ENCODE measurements around the gene ADAMTS2. TPM values are rescaled to one million over a fixed set of nuclear protein-coding genes. Genes with fewer than 3 reads are reported as not detected.

ADAMTS2 gene
- total and polyA plus RNA-seq, 7 experiments from 2014 or later: not detected

DNA sequence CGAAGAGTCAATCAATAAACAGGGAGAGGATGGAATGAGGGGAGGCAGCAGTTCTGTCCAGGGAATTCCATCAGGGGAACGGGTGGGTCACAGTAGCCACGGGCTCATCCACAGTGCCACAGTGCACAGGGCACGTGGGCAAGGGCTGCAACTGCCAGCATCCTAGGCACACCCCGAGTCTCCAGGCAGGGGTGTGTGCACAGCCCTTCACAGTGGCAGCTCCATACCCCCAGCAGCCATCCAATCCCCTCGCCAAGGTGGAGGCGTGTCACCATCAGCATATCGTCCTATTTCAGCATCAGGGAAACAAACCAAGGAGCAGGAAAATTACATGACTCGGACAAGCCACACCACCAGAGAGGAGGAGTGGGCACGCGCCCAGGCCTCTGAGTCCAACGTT lies 133.6 kb downstream of the ADAMTS2 start:
- no peaks in the 10 kb centered on the region for H3K4me1 Mint-ChIP-seq
- no peaks in the 10 kb centered on the region for H3K9me3 Mint-ChIP-seq
- H3K4me3 Mint-ChIP-seq: no peak overlapping the region
- H3K4me3 ChIP-seq (ENCODE audit: low read length): no peak overlapping the region
- no peak overlapping the region for H3K27ac ChIP-seq (ENCODE audit: low read depth, low read length)
- DNase-seq: no peak
- ChIA-PET POLR2A (no interaction called here), CTCF (no interaction called here)
- intact Hi-C loops (cut with micrococcal nuclease): no loop called here
- H3K27me3 ChIP-seq (ENCODE audit: control insufficient read depth in 2 of 2, insufficient read depth in 2 of 2, low read length in 2 of 2): no peaks in the 10 kb centered on the region
- H3K9me3 ChIP-seq (ENCODE audit: control insufficient read depth in 2 of 3, low read length in 3 of 3): no peaks in the 10 kb centered on the region
- no peak for ATAC-seq
- peaks cover 0 to 15% (median 0%) of the 10 kb centered on the region in 5 donors for H3K27me3 Mint-ChIP-seq
- H3K4me1 ChIP-seq (ENCODE audit: control insufficient read depth in 2 of 2, insufficient read depth in 2 of 2, low read length in 2 of 2): no peaks in the 10 kb centered on the region
- no peaks in the 10 kb centered on the region for H3K36me3 ChIP-seq (ENCODE audit: control insufficient read depth in 2 of 3, insufficient read depth in 3 of 3, low read length in 3 of 3)
- peak overlapping the region in 1 of 9 donors; percentile 59 for H3K27ac Mint-ChIP-seq
- no peaks in the 10 kb centered on the region for H3K36me3 Mint-ChIP-seq

- no peak overlapping the region for H3K27ac Mint-ChIP-seq
- Histone ChIP-seq H3K27ac (ENCODE audit: low read depth, low read length) (no peak overlapping the region), H3K4me3 (ENCODE audit: low read length) (no peak overlapping the region), H3K9me3 (ENCODE audit: control insufficient read depth in 2 of 3, low read length in 3 of 3) (no peaks in the 10 kb centered on the region), H3K4me1 (ENCODE audit: control insufficient read depth in 2 of 2, insufficient read depth in 2 of 2, low read length in 2 of 2) (no peaks in the 10 kb centered on the region), H3K27me3 (ENCODE audit: control insufficient read depth in 2 of 2, insufficient read depth in 2 of 2, low read length in 2 of 2) (no peaks in the 10 kb centered on the region), H3K36me3 (ENCODE audit: control insufficient read depth in 2 of 3, insufficient read depth in 3 of 3, low read length in 3 of 3) (no peaks in the 10 kb centered on the region)
- peaks cover 0 to 15% (median 0%) of the 10 kb centered on the region in 5 donors for H3K27me3 Mint-ChIP-seq
- intact Hi-C loops (cut with micrococcal nuclease): no loop called here
- CTCF ChIA-PET: no interaction called here
- DNase-seq: no peak
- POLR2A ChIA-PET: no interaction called here
- H3K9me3 Mint-ChIP-seq: no peaks in the 10 kb centered on the region
- H3K36me3 Mint-ChIP-seq: no peaks in the 10 kb centered on the region
- H3K4me1 Mint-ChIP-seq: no peaks in the 10 kb centered on the region
- H3K4me3 Mint-ChIP-seq: no peak overlapping the region
- ATAC-seq: no peak
These were observed 134.2 kb downstream of the ADAMTS2 start for GRCh38 chr5:179211068-179211467.

DNA sequence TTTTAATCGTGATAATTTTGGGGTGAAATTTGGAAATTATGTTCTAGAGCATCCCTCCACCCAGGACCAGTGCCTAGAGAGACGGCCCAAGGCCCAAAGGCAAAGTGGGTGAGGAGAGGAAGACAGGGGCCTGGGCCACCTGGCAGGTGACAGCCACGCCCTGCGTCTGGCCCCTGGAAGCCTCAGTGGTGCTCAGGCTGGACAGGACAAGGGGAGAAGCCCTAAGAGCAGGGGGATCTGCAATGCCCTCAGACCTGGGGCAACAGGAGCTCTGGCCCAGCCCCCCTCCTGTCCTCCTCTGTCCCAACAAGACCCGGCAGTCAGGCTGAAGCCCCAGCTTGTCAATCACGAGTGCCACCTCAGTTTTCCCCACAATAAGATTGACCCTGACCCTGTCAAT lies 134.8 kb downstream of the ADAMTS2 start:
- Mint-ChIP-seq H3K4me3 (no peak overlapping the region), H3K27me3 (peaks cover 0 to 15% (median 0%) of the 10 kb centered on the region in 5 donors), H3K27ac (no peak overlapping the region), H3K4me1 (no peaks in the 10 kb centered on the region), H3K9me3 (no peaks in the 10 kb centered on the region), H3K36me3 (no peaks in the 10 kb centered on the region)
- Histone ChIP-seq H3K4me1 (ENCODE audit: control insufficient read depth in 2 of 2, insufficient read depth in 2 of 2, low read length in 2 of 2) (no peaks in the 10 kb centered on the region), H3K4me3 (ENCODE audit: low read length) (no peak overlapping the region), H3K9me3 (ENCODE audit: control insufficient read depth in 2 of 3, low read length in 3 of 3) (no peaks in the 10 kb centered on the region), H3K27me3 (ENCODE audit: control insufficient read depth in 2 of 2, insufficient read depth in 2 of 2, low read length in 2 of 2) (no peaks in the 10 kb centered on the region), H3K36me3 (ENCODE audit: control insufficient read depth in 2 of 3, insufficient read depth in 3 of 3, low read length in 3 of 3) (no peaks in the 10 kb centered on the region), H3K27ac (ENCODE audit: low read depth, low read length) (no peak overlapping the region)
- POLR2A ChIA-PET: no interaction called here
- DNase-seq (no peak), ATAC-seq (peak; percentile 17)
- intact Hi-C loops (cut with micrococcal nuclease): no loop called here
- CTCF ChIA-PET: no interaction called here

GRCh38 chr5:179209359-179210150 lies 135.7 kb downstream of the ADAMTS2 start:
- H3K36me3 Mint-ChIP-seq: no peaks in the 10 kb centered on the region
- no peaks in the 10 kb centered on the region for H3K4me1 Mint-ChIP-seq
- ChIA-PET POLR2A (no interaction called here), CTCF (no interaction called here)
- intact Hi-C loops (cut with micrococcal nuclease): no loop called here
- H3K4me3 ChIP-seq (ENCODE audit: low read length): no peak overlapping the region
- DNase-seq (no peak), ATAC-seq (no peak)
- H3K9me3 Mint-ChIP-seq: no peaks in the 10 kb centered on the region
- peaks cover 0 to 15% (median 0%) of the 10 kb centered on the region in 5 donors for H3K27me3 Mint-ChIP-seq
- H3K9me3 ChIP-seq (ENCODE audit: control insufficient read depth in 2 of 3, low read length in 3 of 3): no peaks in the 10 kb centered on the region
- H3K27ac Mint-ChIP-seq: no peak overlapping the region
- H3K4me3 Mint-ChIP-seq: no peak overlapping the region
- H3K27ac ChIP-seq (ENCODE audit: low read depth, low read length): no peak overlapping the region
- H3K36me3 ChIP-seq (ENCODE audit: control insufficient read depth in 2 of 3, insufficient read depth in 3 of 3, low read length in 3 of 3): no peaks in the 10 kb centered on the region
- H3K4me1 ChIP-seq (ENCODE audit: control insufficient read depth in 2 of 2, insufficient read depth in 2 of 2, low read length in 2 of 2): no peaks in the 10 kb centered on the region
- no peaks in the 10 kb centered on the region for H3K27me3 ChIP-seq (ENCODE audit: control insufficient read depth in 2 of 2, insufficient read depth in 2 of 2, low read length in 2 of 2)

DNA sequence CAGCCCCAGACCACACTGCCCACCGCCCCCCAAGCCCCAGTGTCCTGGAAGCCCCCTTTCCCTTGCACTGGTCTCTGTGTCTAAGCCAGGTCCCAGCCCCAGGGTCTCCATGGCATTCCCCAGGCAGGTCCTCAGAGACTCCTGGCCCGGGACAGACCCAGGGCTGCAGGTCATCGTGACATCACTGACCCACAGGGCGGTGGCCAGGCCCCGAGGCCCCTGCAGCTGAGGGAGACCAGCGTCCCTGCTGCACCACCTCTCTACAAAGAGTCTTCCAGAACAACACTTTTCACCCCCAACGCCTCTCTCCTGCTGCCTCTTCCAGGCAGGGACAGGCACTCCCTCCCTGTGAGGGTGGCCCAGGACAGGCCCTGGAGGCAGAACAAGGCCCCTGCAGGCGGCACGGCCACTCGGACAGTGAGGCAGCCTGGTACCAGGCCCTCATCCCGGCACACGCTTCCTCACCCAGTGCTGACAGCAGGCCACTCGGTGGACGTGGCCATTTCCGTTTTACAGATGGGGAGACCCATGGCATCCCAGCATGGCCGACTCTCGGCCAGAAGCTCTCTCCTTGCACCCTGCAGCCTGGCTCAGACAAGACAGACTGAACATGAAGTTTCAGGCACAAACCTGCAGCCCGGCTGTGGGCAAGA lies 136.4 kb downstream of the ADAMTS2 start:
- H3K9me3 Mint-ChIP-seq: no peaks in the 10 kb centered on the region
- no peak overlapping the region for H3K27ac Mint-ChIP-seq
- H3K27ac ChIP-seq (ENCODE audit: low read depth, low read length): no peak overlapping the region
- no peaks in the 10 kb centered on the region for H3K9me3 ChIP-seq (ENCODE audit: control insufficient read depth in 2 of 3, low read length in 3 of 3)
- H3K4me3 ChIP-seq (ENCODE audit: low read length): no peak overlapping the region
- POLR2A ChIA-PET: no interaction called here
- ATAC-seq: no peak
- no peaks in the 10 kb centered on the region for H3K4me1 ChIP-seq (ENCODE audit: control insufficient read depth in 2 of 2, insufficient read depth in 2 of 2, low read length in 2 of 2)
- CTCF ChIA-PET: no interaction called here
- H3K27me3 Mint-ChIP-seq: peaks cover 0 to 15% (median 0%) of the 10 kb centered on the region in 5 donors
- no peak overlapping the region for H3K4me3 Mint-ChIP-seq
- DNase-seq: no peak
- no peaks in the 10 kb centered on the region for H3K27me3 ChIP-seq (ENCODE audit: control insufficient read depth in 2 of 2, insufficient read depth in 2 of 2, low read length in 2 of 2)
- H3K36me3 ChIP-seq (ENCODE audit: control insufficient read depth in 2 of 3, insufficient read depth in 3 of 3, low read length in 3 of 3): no peaks in the 10 kb centered on the region
- intact Hi-C loops (cut with micrococcal nuclease): no loop called here
- H3K36me3 Mint-ChIP-seq: no peaks in the 10 kb centered on the region
- no peaks in the 10 kb centered on the region for H3K4me1 Mint-ChIP-seq

DNA sequence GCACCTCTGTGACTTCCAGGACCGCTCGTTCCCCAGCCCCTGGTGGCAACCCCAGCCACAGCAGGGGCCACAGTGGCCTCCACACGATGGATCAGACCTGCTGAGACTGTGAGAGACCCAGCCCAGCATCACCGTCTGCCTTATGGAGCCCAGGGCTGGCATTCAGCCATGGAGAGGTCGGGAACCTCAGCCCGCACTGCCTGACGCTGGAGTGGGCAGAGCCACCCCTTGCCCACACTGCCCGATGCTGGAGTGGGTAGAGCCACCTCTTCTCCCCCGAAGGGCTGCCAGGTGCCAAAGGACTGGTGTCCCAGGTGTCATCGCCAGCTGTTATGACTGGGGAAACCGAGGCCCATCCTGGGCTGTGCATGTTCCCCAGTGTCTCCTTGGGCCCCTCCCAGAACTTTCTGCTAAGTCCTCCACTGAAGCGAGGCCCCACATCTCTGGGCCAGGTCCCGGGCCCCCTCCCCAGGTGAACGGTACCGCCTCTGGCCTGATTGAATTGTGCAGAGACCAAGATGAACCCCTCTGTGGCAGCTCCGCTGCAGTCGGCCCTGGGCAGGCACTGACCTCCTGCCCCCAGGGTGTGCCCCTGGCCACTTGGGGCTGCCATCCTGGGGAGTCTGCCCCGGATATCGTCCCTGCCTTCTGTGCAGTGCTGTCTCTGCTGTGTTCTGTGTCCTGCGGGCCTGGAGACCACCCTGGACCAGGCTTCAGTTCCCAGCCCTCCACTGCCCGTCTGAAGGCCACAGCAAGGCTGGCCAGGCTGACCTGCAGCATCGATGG lies 137.1 kb downstream of the ADAMTS2 start:
- Mint-ChIP-seq H3K27ac (no peak overlapping the region), H3K36me3 (no peaks in the 10 kb centered on the region), H3K4me1 (no peaks in the 10 kb centered on the region), H3K9me3 (no peaks in the 10 kb centered on the region), H3K27me3 (peaks cover 0 to 12% (median 0%) of the 10 kb centered on the region in 5 donors), H3K4me3 (no peak overlapping the region)
- intact Hi-C loops (cut with micrococcal nuclease): no loop called here
- DNase-seq: no peak
- Histone ChIP-seq H3K27ac (ENCODE audit: low read depth, low read length) (no peak overlapping the region), H3K9me3 (ENCODE audit: control insufficient read depth in 2 of 3, low read length in 3 of 3) (no peaks in the 10 kb centered on the region), H3K4me1 (ENCODE audit: control insufficient read depth in 2 of 2, insufficient read depth in 2 of 2, low read length in 2 of 2) (no peaks in the 10 kb centered on the region), H3K27me3 (ENCODE audit: control insufficient read depth in 2 of 2, insufficient read depth in 2 of 2, low read length in 2 of 2) (no peaks in the 10 kb centered on the region), H3K36me3 (ENCODE audit: control insufficient read depth in 2 of 3, insufficient read depth in 3 of 3, low read length in 3 of 3) (no peaks in the 10 kb centered on the region), H3K4me3 (ENCODE audit: low read length) (no peak overlapping the region)
- ATAC-seq: no peak
- ChIA-PET POLR2A (no interaction called here), CTCF (no interaction called here)

Measured in naive thymus-derived CD4-positive, alpha-beta T cell (primary cell).